HG03342 (cell line): ENCODE measurements around the gene METAP1.
"Not testable (repeated sequence)": the region's sequence is repeated elsewhere in the genome, so short reads cannot be mapped to it uniquely, and the experiment has no call there.

Experiments used
- ATAC-seq: cut with Tn5 transposase; IDR thresholded peaks from one replicate; pipeline ENCODE4 v1.9.1; 2021; ENCODE audit warnings: mild to moderate bottlenecking, moderate library complexity; ENCODE audit not compliant: unreplicated experiment

The METAP1 gene

GRCh38 chr4:98996765-98997068 lies 1.2 kb downstream of the METAP1 start:
- no peak for ATAC-seq

- no peak for ATAC-seq
These were observed 1.6 kb downstream of the METAP1 start for GRCh38 chr4:98997166-98997565.

GRCh38 chr4:98998551-98998950 lies 3.0 kb downstream of the METAP1 start:
- ATAC-seq = no peak

GRCh38 chr4:99002279-99002678 lies 6.8 kb downstream of the METAP1 start:
- no peak for ATAC-seq

GRCh38 chr4:99008051-99008450 lies 12.5 kb downstream of the METAP1 start:
- ATAC-seq = no peak

- no peak for ATAC-seq
These were observed 16.4 kb downstream of the METAP1 start for GRCh38 chr4:99011910-99012309.

GRCh38 chr4:99013402-99013843 lies 17.9 kb downstream of the METAP1 start:
- ATAC-seq = no peak

GRCh38 chr4:99013884-99014523 lies 18.5 kb downstream of the METAP1 start:
- ATAC-seq = no peak

- ATAC-seq = no peak
These were observed 25.9 kb downstream of the METAP1 start for GRCh38 chr4:99021386-99021785.

- ATAC-seq = no peak
These were observed 27.0 kb downstream of the METAP1 start for GRCh38 chr4:99022566-99022965.

- not testable (repeated sequence) for ATAC-seq
These were observed 28.3 kb downstream of the METAP1 start for GRCh38 chr4:99023800-99024251.

GRCh38 chr4:99024481-99025275 lies 29.2 kb downstream of the METAP1 start:
- no peak for ATAC-seq

- ATAC-seq = no peak
These were observed 30.0 kb downstream of the METAP1 start for GRCh38 chr4:99025506-99025905.

GRCh38 chr4:99027304-99027703 lies 31.8 kb downstream of the METAP1 start:
- ATAC-seq = no peak

- peak; percentile 55 for ATAC-seq
These were observed 32.7 kb downstream of the METAP1 start for GRCh38 chr4:99028187-99028586.

GRCh38 chr4:99029018-99029735 lies 33.7 kb downstream of the METAP1 start:
- peak; percentile 86 for ATAC-seq

- no peak for ATAC-seq
These were observed 34.3 kb downstream of the METAP1 start for GRCh38 chr4:99029852-99030251.

GRCh38 chr4:99033956-99034355 lies 38.4 kb downstream of the METAP1 start:
- no peak for ATAC-seq

GRCh38 chr4:99038213-99038612 lies 42.7 kb downstream of the METAP1 start:
- ATAC-seq = no peak

- ATAC-seq = no peak
These were observed 47.8 kb downstream of the METAP1 start for GRCh38 chr4:99043346-99043745.

- no peak for ATAC-seq
These were observed 52.2 kb downstream of the METAP1 start for GRCh38 chr4:99047710-99048109.

- no peak for ATAC-seq
These were observed 57.4 kb downstream of the METAP1 start for GRCh38 chr4:99052902-99053301.
